Ovary (tissue), 9 donors: ENCODE data around the gene EEF1AKMT4. TPM values are rescaled to one million over a fixed set of nuclear protein-coding genes. Genes with fewer than 3 reads are reported as not detected.
A peak's percentile ranks its signal among the peaks of the same experiment; 100 is the strongest.

ENCODE experiments used
- DNase-seq, 5 donors: peaks; one replicate each; pipeline ENCODE4 v3.0.0-alpha.2; 2019 to 2020
- H3K27ac ChIP-seq, 2 donors: fragments of 200-600 bp; one replicate each; pipeline versions ENCODE4 v1.5.1 to v1.8.0; 2019 to 2022
- H3K27me3 ChIP-seq: fragments of 200-600 bp; one replicate; pipeline ENCODE4 v1.8.0; 2022
- H3K36me3 ChIP-seq: fragments of 200-600 bp; sonication (generic); one replicate; pipeline ENCODE4 v1.5.1; 2019
- H3K4me1 ChIP-seq: one replicate; pipeline ENCODE4 v1.8.1; 2013; ENCODE audit warnings: mild to moderate bottlenecking, moderate library complexity; ENCODE audit not compliant: insufficient read depth
- H3K4me3 ChIP-seq: fragments of 200-600 bp; sonication (generic); one replicate; pipeline ENCODE4 v1.5.1; 2017
- H3K9me3 ChIP-seq, 2 donors: fragments of 200-600 bp in 1 of 2; sonication (generic) in 1 of 2; one replicate each; pipeline versions ENCODE4 v1.5.1 to v1.8.1; 2013 to 2019; ENCODE audit warnings: mild to moderate bottlenecking in 1 of 2, moderate library complexity in 1 of 2
- EP300 ChIP-seq: sonication (generic); formaldehyde crosslinking; IDR thresholded peaks from one replicate; pipeline ENCODE4 v1.6.1; 2017; ENCODE audit warnings: antibody characterized with exemption
- POLR2A ChIP-seq: fragments of 450-650 bp; IDR thresholded peaks from one replicate; pipeline ENCODE4 v1.6.1; 2017; ENCODE audit warnings: antibody characterized with exemption, mild to moderate bottlenecking, moderate library complexity
- WGBS, 3 donors: extraction: QIAGEN DNeasy Blood & Tissue Kit in 1 of 3; methylation state at CpG; one replicate each; pipeline versions ENCODE4 v1.1.5 to v1.1.7; 2013 to 2017; 5-methylcytosine and 5-hydroxymethylcytosine counted together
- intact Hi-C, 4 donors: fragments of 100-400 bp; cut with DNase I; formaldehyde crosslinking; loops; one replicate each; pipeline versions ENCODE4 v1.11.0 to v1.15.1; 2022 to 2023
- polyA plus RNA-seq, 2 donors: library from polyadenylated mRNA; stranded (reverse); fragments of 200-250 nt in 1 of 2; fragments of 350-450 nt in 1 of 2; fragmentation: Illumina TruSeq in 1 of 2; extraction: RNeasy Lipid Tissue Mini Kit (QIAGEN cat#74804) in 1 of 2; gene quantifications; one replicate each; pipeline ENCODE4 v1.2.3, GENCODE V29; 2013 to 2014
- total RNA-seq, 7 donors: library from RNA; depleted of rRNA in 2 of 7; stranded (reverse); fragments of >200 nt in 2 of 7; fragmentation: NEBNext Ultra II Directional in 3 of 7; extraction: Animal tissue kit (Norgen Biotek cat#: 25700) in 3 of 7; gene quantifications; one replicate each; pipeline versions ENCODE4 v1.1.0 to v1.2.4, GENCODE V29; 2016 to 2023
- TF ChIP-seq, protein P1 (sequence below), 3 donors: fragments of 450-650 bp in 2 of 3; fragments of 200-600 bp in 1 of 3; IDR thresholded peaks; one replicate each; pipeline versions ENCODE4 v1.5.1 to v1.8.0; 2016 to 2022; ENCODE audit warnings: antibody characterized with exemption in 3 of 3, mild to moderate bottlenecking in 1 of 3
- donor health status: DM: no; HTN: no; CAD: no; lungs with moderate emphysema.
- donor health status: DM: no; HTN: no; CAD: no.
- donor health status: Bipolar disorder and iron deficiency.
- donor health status: DM: yes; HTN: yes; CAD: no.
- donor health status: DM: no; HTN: no; CAD: no.
- donor health status: DM: yes; HTN: yes; CAD: no.

Gene EEF1AKMT4
- total and polyA plus RNA-seq, 9 donors: 0.87 to 3.3 (median 2.0) TPM

- H3K4me1 ChIP-seq: no peaks in the 10 kb centered on the region
- DNase-seq: no peak
- 89 to 92% (median 91%) methylated on average over 4 of the region's 4 CpGs for WGBS, 3 donors
- H3K36me3 ChIP-seq: no peaks in the 10 kb centered on the region
- no peaks in the 10 kb centered on the region for H3K9me3 ChIP-seq
- no peak overlapping the region for H3K4me3 ChIP-seq
- no peak overlapping the region for H3K27ac ChIP-seq
- intact Hi-C loops: no loop called here
- no peaks in the 10 kb centered on the region for H3K27me3 ChIP-seq
- TF ChIP-seq, protein P1, sequence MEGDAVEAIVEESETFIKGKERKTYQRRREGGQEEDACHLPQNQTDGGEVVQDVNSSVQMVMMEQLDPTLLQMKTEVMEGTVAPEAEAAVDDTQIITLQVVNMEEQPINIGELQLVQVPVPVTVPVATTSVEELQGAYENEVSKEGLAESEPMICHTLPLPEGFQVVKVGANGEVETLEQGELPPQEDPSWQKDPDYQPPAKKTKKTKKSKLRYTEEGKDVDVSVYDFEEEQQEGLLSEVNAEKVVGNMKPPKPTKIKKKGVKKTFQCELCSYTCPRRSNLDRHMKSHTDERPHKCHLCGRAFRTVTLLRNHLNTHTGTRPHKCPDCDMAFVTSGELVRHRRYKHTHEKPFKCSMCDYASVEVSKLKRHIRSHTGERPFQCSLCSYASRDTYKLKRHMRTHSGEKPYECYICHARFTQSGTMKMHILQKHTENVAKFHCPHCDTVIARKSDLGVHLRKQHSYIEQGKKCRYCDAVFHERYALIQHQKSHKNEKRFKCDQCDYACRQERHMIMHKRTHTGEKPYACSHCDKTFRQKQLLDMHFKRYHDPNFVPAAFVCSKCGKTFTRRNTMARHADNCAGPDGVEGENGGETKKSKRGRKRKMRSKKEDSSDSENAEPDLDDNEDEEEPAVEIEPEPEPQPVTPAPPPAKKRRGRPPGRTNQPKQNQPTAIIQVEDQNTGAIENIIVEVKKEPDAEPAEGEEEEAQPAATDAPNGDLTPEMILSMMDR (IDR thresholded peaks at IDR 0.05): no peak
- no peak for TF ChIP-seq EP300
- no peak for TF ChIP-seq POLR2A
Measured at GRCh38 chr3:184282941-184283340, 33.5 kb downstream of the EEF1AKMT4 start.

DNA sequence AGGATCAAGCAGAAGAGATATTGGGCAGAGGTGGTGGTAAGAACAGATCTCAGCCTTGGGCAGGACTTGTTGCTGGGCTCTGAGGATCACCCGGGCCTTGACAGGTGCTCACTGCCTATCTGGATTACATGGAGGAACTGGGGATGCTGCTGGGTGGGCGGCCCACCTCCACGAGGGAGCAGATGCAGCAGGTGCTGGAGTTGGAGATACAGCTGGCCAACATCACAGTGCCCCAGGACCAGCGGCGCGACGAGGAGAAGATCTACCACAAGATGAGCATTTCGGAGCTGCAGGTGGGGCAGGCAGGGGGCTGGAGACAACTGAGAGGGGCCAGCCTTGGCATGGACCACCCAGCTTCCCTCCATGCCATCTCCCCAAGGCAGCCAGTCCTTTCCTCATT is 34.2 kb downstream of the EEF1AKMT4 start:
- Histone ChIP-seq H3K9me3 (no peaks in the 10 kb centered on the region), H3K27ac (no peak overlapping the region), H3K4me3 (no peak overlapping the region), H3K27me3 (no peaks in the 10 kb centered on the region), H3K4me1 (no peaks in the 10 kb centered on the region), H3K36me3 (no peaks in the 10 kb centered on the region)
- no peak for DNase-seq
- 88 to 91% (median 89%) methylated on average over 8 of the region's 8 CpGs for WGBS, 3 donors
- intact Hi-C loops: no loop called here
- no peak for TF ChIP-seq POLR2A
- TF ChIP-seq, protein P1 (IDR thresholded peaks at IDR 0.05): no peak
- TF ChIP-seq EP300: no peak

- H3K9me3 ChIP-seq: no peaks in the 10 kb centered on the region
- H3K4me1 ChIP-seq: no peaks in the 10 kb centered on the region
- 9 to 13% (median 10%) methylated on average over 4 of the region's 4 CpGs for WGBS, 3 donors
- no peak overlapping the region for H3K27ac ChIP-seq
- no peak overlapping the region for H3K4me3 ChIP-seq
- DNase-seq: peak in 1 of 5 donors; percentile 24
- no peak for TF ChIP-seq POLR2A
- TF ChIP-seq, protein P1 (IDR thresholded peaks at IDR 0.05): no peak
- TF ChIP-seq EP300: no peak
- no peaks in the 10 kb centered on the region for H3K36me3 ChIP-seq
- no peaks in the 10 kb centered on the region for H3K27me3 ChIP-seq
- intact Hi-C loops: no loop called here
Measured at GRCh38 chr3:184284696-184285095, 35.2 kb downstream of the EEF1AKMT4 start.

DNA sequence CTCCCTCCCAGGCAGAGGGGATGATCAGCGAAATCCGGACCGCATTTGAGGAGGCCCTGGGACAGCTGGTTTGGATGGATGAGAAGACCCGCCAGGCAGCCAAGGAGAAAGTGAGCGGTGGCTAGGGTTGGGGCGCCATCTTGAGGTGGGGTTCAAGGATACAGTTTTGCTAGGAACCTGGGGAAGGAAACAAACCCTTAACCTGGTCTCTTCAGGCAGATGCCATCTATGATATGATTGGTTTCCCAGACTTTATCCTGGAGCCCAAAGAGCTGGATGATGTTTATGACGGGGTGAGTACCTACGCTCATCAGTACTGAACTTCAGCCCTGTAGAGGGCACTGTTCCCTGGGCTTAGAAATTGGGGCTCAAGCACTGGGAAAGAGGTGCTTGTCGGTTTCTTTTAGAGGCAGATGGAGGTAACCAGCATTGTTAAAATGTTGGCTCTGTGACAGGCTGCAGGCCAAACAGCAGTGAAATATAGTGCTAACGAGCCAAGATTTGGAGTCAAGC is 40.0 kb downstream of the EEF1AKMT4 start:
- peak in 1 of 5 donors; percentile 39 for DNase-seq

More for the DNA sequence above, 40.0 kb downstream of the EEF1AKMT4 start:
- H3K4me1 ChIP-seq: no peaks in the 10 kb centered on the region
- TF ChIP-seq, protein P1 (IDR thresholded peaks at IDR 0.05): peak in 1 of 3 donors; percentile 14
- no peak for TF ChIP-seq EP300
- intact Hi-C loops: no loop called here
- 5 to 12% (median 5%) methylated on average over 10 of the region's 10 CpGs for WGBS, 3 donors
- H3K9me3 ChIP-seq: no peaks in the 10 kb centered on the region
- H3K4me3 ChIP-seq: no peak overlapping the region
- no peaks in the 10 kb centered on the region for H3K36me3 ChIP-seq
- no peaks in the 10 kb centered on the region for H3K27me3 ChIP-seq
- no peak overlapping the region for H3K27ac ChIP-seq
